Activated CD8-positive, alpha-beta T cell treated with anti-CD3 and anti-CD28 coated beads for 36 hours (primary cell): ENCODE data around the gene ALOX15B. TPM values are rescaled to one million over a fixed set of nuclear protein-coding genes. Genes with fewer than 3 reads are reported as not detected.

Source experiments
- ATAC-seq: fragments of 200-7000 bp; cut with Tn5 transposase; one replicate; pipeline ENCODE4 v1.10.0; 2021; ENCODE audit warnings: mild to moderate bottlenecking, moderate library complexity
- CTCF ChIA-PET: fragments of 350-600 bp; sonication (Branson Sonifier 250); formaldehyde crosslinking; loops from one replicate; lab custom pipeline; 2021; ENCODE audit warnings: antibody characterized with exemption; lab: Charles Lee
- POLR2A ChIA-PET: fragments of 350-600 bp; sonication (Branson Sonifier 250); formaldehyde crosslinking; loops from one replicate; lab custom pipeline; 2021; ENCODE audit warnings: antibody characterized with exemption; lab: Charles Lee
- DNase-seq: peaks from one replicate; pipeline ENCODE4 v3.0.0-alpha.2; 2020
- H3K27ac Mint-ChIP-seq: one replicate; pipeline ENCODE4 v1.8.0; 2021; ENCODE audit warnings: mild to moderate bottlenecking, mixed read lengths
- H3K27me3 Mint-ChIP-seq: one replicate; pipeline ENCODE4 v1.8.0; 2021; ENCODE audit warnings: mixed read lengths
- H3K36me3 Mint-ChIP-seq: one replicate; pipeline ENCODE4 v1.8.0; 2021; ENCODE audit warnings: low read depth, mixed read lengths
- H3K4me1 Mint-ChIP-seq: one replicate; pipeline ENCODE4 v1.8.0; 2021; ENCODE audit warnings: low read depth, mixed read lengths
- H3K4me3 Mint-ChIP-seq: one replicate; pipeline ENCODE4 v1.8.0; 2021; ENCODE audit warnings: mild to moderate bottlenecking, moderate library complexity, mixed read lengths
- H3K9me3 Mint-ChIP-seq: one replicate; pipeline ENCODE4 v1.8.0; 2021; ENCODE audit warnings: mixed read lengths
- intact Hi-C: fragments of 100-400 bp; cut with micrococcal nuclease; formaldehyde crosslinking; loops from one replicate; pipeline ENCODE4 v1.10.0; 2022
- total RNA-seq, 2 experiments: library from RNA; stranded (reverse); gene quantifications; one replicate each; pipeline ENCODE4 v1.2.3, GENCODE V29; 2021
- TF ChIP-seq, protein P1 (sequence below): fragments of 200-600 bp; IDR thresholded peaks from one replicate; pipeline ENCODE4 v1.8.0; 2022; ENCODE audit warnings: antibody characterized with exemption, mild to moderate bottlenecking

The ALOX15B gene
- total RNA-seq, 2 experiments from 2014 or later, result 0.16 TPM; not detected in 1

DNA sequence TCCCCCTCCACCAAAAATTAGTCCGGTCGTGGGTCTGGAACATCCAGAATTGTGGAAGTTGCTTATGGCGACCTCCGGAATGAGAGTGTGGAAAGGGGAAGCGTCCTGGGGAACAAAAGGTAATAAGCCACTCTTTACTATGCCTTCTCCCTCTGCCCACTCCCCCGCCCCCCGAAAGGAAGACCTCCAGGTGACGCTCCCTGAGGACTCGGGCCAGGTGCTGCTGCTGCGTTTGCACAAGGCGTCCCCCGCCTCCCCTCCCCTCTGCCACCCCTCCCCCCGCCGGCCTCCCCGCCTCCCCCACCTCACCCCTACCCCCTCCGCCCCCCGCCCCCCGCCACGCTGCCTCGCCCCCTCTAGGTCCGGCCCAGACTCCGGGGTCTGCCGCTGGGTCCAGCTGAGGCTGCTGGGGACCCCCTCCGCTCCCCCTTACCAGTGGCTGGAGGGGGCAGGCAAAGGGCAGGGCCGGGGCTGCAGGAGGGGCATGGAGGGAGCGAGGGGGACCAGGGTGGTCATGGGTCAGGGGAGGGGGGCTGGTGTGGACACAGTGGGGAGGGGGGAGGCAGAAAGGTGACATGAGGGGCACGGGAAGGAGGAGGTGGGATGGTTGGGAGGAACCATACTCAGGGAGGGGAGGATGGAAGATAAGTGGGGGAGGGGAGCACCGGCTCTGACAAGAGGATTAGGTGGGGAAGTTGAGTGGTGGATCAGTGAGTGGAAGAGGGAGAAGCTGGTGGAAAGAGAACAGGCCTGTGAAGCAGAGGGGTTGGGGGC is 25.1 kb downstream of the ALOX15B start:
- DNase-seq (no peak), ATAC-seq (no peak)
- intact Hi-C loops, result no loop called here
- H3K9me3 Mint-ChIP-seq, result no peaks in the 10 kb centered on the region
- H3K36me3 Mint-ChIP-seq, result no peaks in the 10 kb centered on the region
- H3K4me3 Mint-ChIP-seq, result no peak overlapping the region
- H3K27ac Mint-ChIP-seq, result no peak overlapping the region
- H3K4me1 Mint-ChIP-seq, result no peaks in the 10 kb centered on the region
- CTCF ChIA-PET, result interaction anchor here (12.6 kb wide), 1 partner anchor 10 kb away, joined by 360 read pairs; no protein-coding TSS in a partner anchor
- H3K27me3 Mint-ChIP-seq, result peaks cover 39% of the 10 kb centered on the region
- POLR2A ChIA-PET, result interaction anchor here (0.6 kb wide), 1 partner anchor 45 kb away, joined by 3 read pairs; no protein-coding TSS in a partner anchor
- TF ChIP-seq, protein P1, sequence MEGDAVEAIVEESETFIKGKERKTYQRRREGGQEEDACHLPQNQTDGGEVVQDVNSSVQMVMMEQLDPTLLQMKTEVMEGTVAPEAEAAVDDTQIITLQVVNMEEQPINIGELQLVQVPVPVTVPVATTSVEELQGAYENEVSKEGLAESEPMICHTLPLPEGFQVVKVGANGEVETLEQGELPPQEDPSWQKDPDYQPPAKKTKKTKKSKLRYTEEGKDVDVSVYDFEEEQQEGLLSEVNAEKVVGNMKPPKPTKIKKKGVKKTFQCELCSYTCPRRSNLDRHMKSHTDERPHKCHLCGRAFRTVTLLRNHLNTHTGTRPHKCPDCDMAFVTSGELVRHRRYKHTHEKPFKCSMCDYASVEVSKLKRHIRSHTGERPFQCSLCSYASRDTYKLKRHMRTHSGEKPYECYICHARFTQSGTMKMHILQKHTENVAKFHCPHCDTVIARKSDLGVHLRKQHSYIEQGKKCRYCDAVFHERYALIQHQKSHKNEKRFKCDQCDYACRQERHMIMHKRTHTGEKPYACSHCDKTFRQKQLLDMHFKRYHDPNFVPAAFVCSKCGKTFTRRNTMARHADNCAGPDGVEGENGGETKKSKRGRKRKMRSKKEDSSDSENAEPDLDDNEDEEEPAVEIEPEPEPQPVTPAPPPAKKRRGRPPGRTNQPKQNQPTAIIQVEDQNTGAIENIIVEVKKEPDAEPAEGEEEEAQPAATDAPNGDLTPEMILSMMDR, result no peak

DNA sequence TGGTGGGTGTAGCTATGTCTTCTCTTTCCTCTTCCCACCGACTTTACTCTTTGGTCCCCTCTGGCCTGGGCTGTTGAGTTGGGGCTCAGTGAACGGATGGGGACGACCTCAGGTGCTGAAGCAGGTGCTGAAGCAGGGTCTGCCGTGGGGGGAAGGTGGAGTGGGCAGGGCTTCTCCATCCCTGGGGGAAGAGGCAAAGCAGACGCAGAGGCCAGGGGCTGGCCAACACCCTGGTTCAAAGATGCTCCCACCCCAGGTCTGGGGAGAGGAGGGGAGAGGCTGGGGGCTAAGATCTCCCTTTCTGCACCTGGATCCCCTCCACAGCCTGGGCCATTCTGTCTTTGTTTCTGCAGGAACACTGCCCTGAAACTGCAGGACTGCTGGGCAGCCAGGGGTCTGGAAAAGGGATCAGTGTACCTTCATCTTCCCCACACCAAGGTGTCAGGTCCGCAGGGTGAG is 25.7 kb downstream of the ALOX15B start:
- Mint-ChIP-seq H3K9me3 (no peaks in the 10 kb centered on the region), H3K4me1 (no peaks in the 10 kb centered on the region), H3K36me3 (no peaks in the 10 kb centered on the region), H3K4me3 (no peak overlapping the region), H3K27ac (no peak overlapping the region), H3K27me3 (peaks cover 32% of the 10 kb centered on the region)
- DNase-seq (no peak), ATAC-seq (no peak)
- ChIA-PET CTCF (interaction anchor here (12.6 kb wide), 1 partner anchor 9 kb away, joined by 360 read pairs; no protein-coding TSS in a partner anchor), POLR2A (interaction anchor here (0.6 kb wide), 1 partner anchor 46 kb away, joined by 3 read pairs; no protein-coding TSS in a partner anchor)
- intact Hi-C loops, result no loop called here
- TF ChIP-seq, protein P1, result no peak

DNA sequence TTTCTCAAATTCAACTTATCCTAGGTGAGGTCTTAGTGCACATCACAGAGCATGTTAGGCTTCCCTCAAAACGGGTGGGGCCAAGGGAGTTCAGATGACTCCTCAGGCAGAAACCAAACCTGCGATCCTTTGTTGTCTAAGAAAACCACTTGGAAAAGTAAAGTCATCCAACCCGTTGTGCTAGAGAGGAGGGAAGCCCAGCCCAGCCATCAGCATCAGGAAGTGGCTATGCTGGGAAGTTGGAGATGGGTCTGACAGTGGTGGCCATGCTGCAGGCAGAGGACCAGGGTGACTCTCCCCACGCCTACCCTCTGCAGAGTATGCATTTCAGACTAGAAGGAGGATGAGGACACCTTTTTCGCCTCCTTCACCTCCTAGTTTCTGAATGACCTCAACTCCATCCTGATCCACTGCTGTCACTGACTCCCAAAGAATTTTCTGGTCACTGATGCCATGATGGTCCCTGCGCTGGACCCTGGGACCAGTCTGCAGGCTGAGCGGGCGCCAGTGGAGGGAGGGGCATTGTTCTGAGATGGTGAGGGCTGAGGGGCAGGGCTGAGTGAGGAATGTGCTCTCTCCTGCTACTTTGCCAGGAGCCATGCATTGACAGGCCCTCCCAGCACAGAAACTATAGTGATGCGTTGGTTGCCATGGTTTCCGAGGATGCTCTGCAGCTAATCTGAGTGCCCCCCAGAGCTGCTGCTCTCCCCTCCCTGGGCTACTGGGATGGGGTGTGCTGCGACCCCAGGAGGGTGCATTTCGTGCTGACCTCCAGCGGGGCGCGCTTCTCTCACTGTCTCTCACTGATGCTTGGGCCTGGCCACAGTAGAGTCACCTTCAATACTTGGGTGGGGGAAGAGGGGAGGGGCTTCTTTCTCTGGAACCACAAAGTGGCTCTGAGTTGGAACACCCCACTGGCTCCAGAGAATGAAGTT is 28.2 kb downstream of the ALOX15B start:
- Mint-ChIP-seq H3K4me3 (no peak overlapping the region), H3K27me3 (peaks cover 31% of the 10 kb centered on the region), H3K27ac (no peak overlapping the region), H3K9me3 (no peaks in the 10 kb centered on the region), H3K4me1 (no peaks in the 10 kb centered on the region), H3K36me3 (no peaks in the 10 kb centered on the region)
- ATAC-seq (no peak), DNase-seq (no peak)
- TF ChIP-seq, protein P1, result no peak
- CTCF ChIA-PET, result interaction anchor here (12.6 kb wide), 1 partner anchor 7 kb away, joined by 360 read pairs; no protein-coding TSS in a partner anchor
- POLR2A ChIA-PET, result no interaction called here
- intact Hi-C loops, result no loop called here

DNA sequence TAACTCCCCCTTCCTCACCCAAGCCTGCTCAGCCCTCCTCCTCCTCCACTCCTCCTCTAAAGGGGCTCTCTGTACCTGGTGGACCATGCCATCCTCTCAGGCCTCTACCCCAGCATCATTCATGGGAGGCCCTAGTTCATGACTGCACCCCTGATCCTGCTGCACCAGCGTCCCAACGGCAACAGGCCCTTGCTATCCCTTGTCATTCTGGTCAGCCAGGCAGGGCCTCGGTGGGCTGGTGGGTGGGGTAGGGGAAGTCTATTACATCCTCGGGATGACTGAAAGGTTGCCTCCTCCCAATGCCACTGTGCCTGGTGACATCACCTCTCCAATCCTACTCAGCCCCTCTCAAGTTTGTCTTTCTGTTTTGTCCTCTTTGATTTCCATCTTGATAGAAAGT is 28.9 kb downstream of the ALOX15B start:
- Mint-ChIP-seq H3K36me3 (no peaks in the 10 kb centered on the region), H3K27me3 (peaks cover 30% of the 10 kb centered on the region), H3K4me1 (peaks cover 5% of the 10 kb centered on the region), H3K4me3 (no peak overlapping the region), H3K27ac (no peak overlapping the region), H3K9me3 (no peaks in the 10 kb centered on the region)
- intact Hi-C loops, result no loop called here
- ChIA-PET CTCF (interaction anchor here (7.7 to 12.2 kb wide), 3 partner anchors 7 to 50 kb away, joined by 98 to 360 read pairs (median 110); partner anchors contain the start of gene ALOXE3), POLR2A (no interaction called here)
- ATAC-seq (no peak), DNase-seq (no peak)
- TF ChIP-seq, protein P1, result no peak
